Measurements from ENCODE around the gene CFAP126. TPM values are rescaled to one million over a fixed set of nuclear protein-coding genes. Genes with fewer than 3 reads are reported as not detected.
"Not testable (repeated sequence)": the region's sequence is repeated elsewhere in the genome, so short reads cannot be mapped to it uniquely, and the experiment has no call there.

CFAP126 gene
- polyA plus RNA-seq, 1 donor (not counting 4 experiments of a cell fraction or from before 2014, with no cell fraction given): not detected

GRCh38 chr1:161324020-161324419 lies 43.7 kb downstream of the CFAP126 start:
- TF ChIP-seq EZH2 (IDR thresholded peaks at IDR 0.05; ENCODE audit: low read length) (no peak), CTCF (optimal IDR thresholded peaks at IDR 0.05 in 1 of 3, IDR thresholded peaks at IDR 0.05 in 1 of 3, conservative IDR thresholded peaks at IDR 0.05 in 1 of 3; ENCODE audit: extremely low read depth in 1 of 3, insufficient read depth in 2 of 3, low read length in 3 of 3) (no peak)
- peaks cover 9 to 16% of the 10 kb centered on the region in 2 experiments for H3K36me3 ChIP-seq (ENCODE audit: control insufficient read depth in 2 of 2, extremely low read depth in 1 of 2, insufficient read depth in 2 of 2, low read length in 2 of 2)
- H3K9me3 ChIP-seq (ENCODE audit: control insufficient read depth, low read depth, low read length): no peaks in the 10 kb centered on the region
- H3K27me3 ChIP-seq (ENCODE audit: control insufficient read depth, extremely low read depth, insufficient read depth, low read length): no peaks in the 10 kb centered on the region
- no peak overlapping the region for H3K27ac ChIP-seq (ENCODE audit: control insufficient read depth, insufficient read depth, low read length)
- no peak overlapping the region for H3K4me3 ChIP-seq (ENCODE audit: control insufficient read depth in 2 of 3, extremely low read depth in 1 of 3, insufficient read depth in 2 of 3, low read depth in 1 of 3, low read length in 3 of 3)
- H3K9ac ChIP-seq (ENCODE audit: control insufficient read depth, extremely low read depth, insufficient read depth, low read length): no peak overlapping the region
- peaks cover 9% of the 10 kb centered on the region for H3K79me2 ChIP-seq (ENCODE audit: control insufficient read depth, insufficient read depth, low read length)
- H3K4me1 ChIP-seq (ENCODE audit: control insufficient read depth, extremely low read depth, insufficient read depth, low read length): no peaks in the 10 kb centered on the region
- no peak overlapping the region for H3K4me2 ChIP-seq (ENCODE audit: control insufficient read depth, extremely low read depth, insufficient read depth, low read depth, low read length)
- dilution Hi-C loops (cut with MboI; ENCODE audit: extremely low pct_ligation_motif_present, low sequenced_read_pairs): no loop called here
- FAIRE-seq (no peak), DNase-seq (ENCODE audit: low read depth, low spot score) (no peak)
- H4K20me1 ChIP-seq (ENCODE audit: control insufficient read depth, extremely low read depth, insufficient read depth, low read length): no peaks in the 10 kb centered on the region
- no peak overlapping the region for H2AFZ ChIP-seq (ENCODE audit: control insufficient read depth, low read length)
- H3K9me1 ChIP-seq (ENCODE audit: control insufficient read depth, extremely low read depth, insufficient read depth, low read length): no peaks in the 10 kb centered on the region

- H3K27me3 ChIP-seq (ENCODE audit: control insufficient read depth, extremely low read depth, insufficient read depth, low read length); dilution Hi-C loops (cut with MboI; ENCODE audit: extremely low pct_ligation_motif_present, low sequenced_read_pairs); FAIRE-seq: not testable (repeated sequence)
Observed at GRCh38 chr1:161315841-161316674, 51.6 kb downstream of the CFAP126 start.

More at GRCh38 chr1:161315841-161316674, 51.6 kb downstream of the CFAP126 start:
- not testable (repeated sequence) for DNase-seq (ENCODE audit: low read depth, low spot score); H3K4me2 ChIP-seq (ENCODE audit: control insufficient read depth, extremely low read depth, insufficient read depth, low read depth, low read length); H2AFZ ChIP-seq (ENCODE audit: control insufficient read depth, low read length); H4K20me1 ChIP-seq (ENCODE audit: control insufficient read depth, extremely low read depth, insufficient read depth, low read length); H3K9ac ChIP-seq (ENCODE audit: control insufficient read depth, extremely low read depth, insufficient read depth, low read length); H3K4me3 ChIP-seq (ENCODE audit: control insufficient read depth in 2 of 3, extremely low read depth in 1 of 3, insufficient read depth in 2 of 3, low read depth in 1 of 3, low read length in 3 of 3); H3K36me3 ChIP-seq (ENCODE audit: control insufficient read depth in 2 of 2, extremely low read depth in 1 of 2, insufficient read depth in 2 of 2, low read length in 2 of 2); H3K9me3 ChIP-seq (ENCODE audit: control insufficient read depth, low read depth, low read length); H3K9me1 ChIP-seq (ENCODE audit: control insufficient read depth, extremely low read depth, insufficient read depth, low read length); H3K27ac ChIP-seq (ENCODE audit: control insufficient read depth, insufficient read depth, low read length)
- Histone ChIP-seq H3K4me1 (ENCODE audit: control insufficient read depth, extremely low read depth, insufficient read depth, low read length) (peaks cover 11% of the 10 kb centered on the region), H3K79me2 (ENCODE audit: control insufficient read depth, insufficient read depth, low read length) (peaks cover 24% of the 10 kb centered on the region)

Small RNAs within 50 kb of the gene (small RNA-seq; reads per million reads assigned to genes)
- gene AL592295.2 (ENCODE audit: insufficient read length in 3 of 3, low read depth in 3 of 3, low replicate concordance in 1 of 3) (0 reads per million in 3 experiments), gene RNU6-481P (ENCODE audit: insufficient read length in 3 of 3, low read depth in 3 of 3, low replicate concordance in 1 of 3) (0 reads per million in 3 experiments)

Other genes with a start within 250 kb of the CFAP126 start
- 106 to 228 TPM (median 184 TPM) in 3 replicates for gene PFDN2, start 249.8 kb downstream of the CFAP126 start, polyA plus RNA-seq
- gene NIT1, start 249.8 kb downstream of the CFAP126 start, polyA plus RNA-seq: 22.9 to 51.0 TPM (median 27.6 TPM) in 3 replicates
- gene DEDD, start 235.2 kb downstream of the CFAP126 start, polyA plus RNA-seq: 29.3 to 49.9 TPM (median 33.0 TPM) in 3 replicates
- 72.9 to 86.4 TPM (median 80.6 TPM) in 3 replicates for gene UFC1, start 213.9 kb downstream of the CFAP126 start, polyA plus RNA-seq
- 9.5 to 14.4 TPM (median 9.8 TPM) in 3 replicates for gene USP21, start 208.4 kb downstream of the CFAP126 start, polyA plus RNA-seq
- 12.2 to 24.6 TPM (median 17.1 TPM) in 3 replicates for gene PPOX, start 201.4 kb downstream of the CFAP126 start, polyA plus RNA-seq
- gene B4GALT3, start 190.4 kb downstream of the CFAP126 start, polyA plus RNA-seq: 19.1 to 24.8 TPM (median 21.1 TPM) in 3 replicates
- gene ADAMTS4, start 168.8 kb downstream of the CFAP126 start, polyA plus RNA-seq: 0.22 to 0.36 TPM (median 0.35 TPM) in 3 replicates
- gene NDUFS2, start 165.5 kb downstream of the CFAP126 start, polyA plus RNA-seq: 105 to 136 TPM (median 135 TPM) in 3 replicates
- 0.51 to 1.2 TPM (median 0.62 TPM) in 3 replicates for gene FCER1G, start 152.6 kb downstream of the CFAP126 start, polyA plus RNA-seq
- gene APOA2, start 144.2 kb downstream of the CFAP126 start, polyA plus RNA-seq: not detected in 3 replicates
- gene TOMM40L, start 141.8 kb downstream of the CFAP126 start, polyA plus RNA-seq: 14.4 to 18.2 TPM (median 17.5 TPM) in 3 replicates
- not detected in 3 replicates for gene NR1I3, start 129.7 kb downstream of the CFAP126 start, polyA plus RNA-seq
- 0.04 to 0.24 TPM in 2 of 3 replicates, not detected in the other for gene PCP4L1, start 109.1 kb downstream of the CFAP126 start, polyA plus RNA-seq
- gene MPZ, start 57.9 kb downstream of the CFAP126 start, polyA plus RNA-seq: 0.19 to 0.45 TPM (median 0.45 TPM) in 3 replicates
- 362 to 518 TPM (median 401 TPM) in 3 replicates for gene SDHC, start 53.5 kb downstream of the CFAP126 start, polyA plus RNA-seq
- gene FCGR2A, start 137.6 kb upstream of the CFAP126 start, polyA plus RNA-seq: 0.08 TPM in 1 of 3 replicates, not detected in the others
- gene HSPA6, start 156.7 kb upstream of the CFAP126 start, polyA plus RNA-seq: 0.26 to 0.31 TPM (median 0.27 TPM) in 3 replicates
- not detected in 3 replicates for gene FCGR3A, start 181.9 kb upstream of the CFAP126 start, polyA plus RNA-seq